T-helper 1 cell treated with Interleukin-12 subunit alpha and Interleukin-12 subunit beta and Interleukin-4 antibody, amounts not matched to agents 30 μg/mL and 1 μg/mL, for 36 hours (primary cell): ENCODE measurements around the gene MAFG.
"Not testable (repeated sequence)": the region's sequence is repeated elsewhere in the genome, so short reads cannot be mapped to it uniquely, and the experiment has no call there.

ENCODE experiments used
- H3K27ac Mint-ChIP-seq: one replicate; pipeline ENCODE4 v1.8.0; 2021; ENCODE audit warnings: mild to moderate bottlenecking, mixed read lengths
- H3K27me3 Mint-ChIP-seq: one replicate; pipeline ENCODE4 v1.8.0; 2021; ENCODE audit warnings: low read depth, mixed read lengths
- H3K36me3 Mint-ChIP-seq: one replicate; pipeline ENCODE4 v1.8.0; 2021; ENCODE audit warnings: low read depth, mixed read lengths
- H3K4me1 Mint-ChIP-seq: one replicate; pipeline ENCODE4 v1.8.0; 2021; ENCODE audit warnings: low read depth, mixed read lengths
- H3K4me3 Mint-ChIP-seq: one replicate; pipeline ENCODE4 v1.8.0; 2021; ENCODE audit warnings: mild to moderate bottlenecking, moderate library complexity, mixed read lengths
- H3K9me3 Mint-ChIP-seq: one replicate; pipeline ENCODE4 v1.8.0; 2021; ENCODE audit warnings: mixed read lengths

Gene MAFG

DNA sequence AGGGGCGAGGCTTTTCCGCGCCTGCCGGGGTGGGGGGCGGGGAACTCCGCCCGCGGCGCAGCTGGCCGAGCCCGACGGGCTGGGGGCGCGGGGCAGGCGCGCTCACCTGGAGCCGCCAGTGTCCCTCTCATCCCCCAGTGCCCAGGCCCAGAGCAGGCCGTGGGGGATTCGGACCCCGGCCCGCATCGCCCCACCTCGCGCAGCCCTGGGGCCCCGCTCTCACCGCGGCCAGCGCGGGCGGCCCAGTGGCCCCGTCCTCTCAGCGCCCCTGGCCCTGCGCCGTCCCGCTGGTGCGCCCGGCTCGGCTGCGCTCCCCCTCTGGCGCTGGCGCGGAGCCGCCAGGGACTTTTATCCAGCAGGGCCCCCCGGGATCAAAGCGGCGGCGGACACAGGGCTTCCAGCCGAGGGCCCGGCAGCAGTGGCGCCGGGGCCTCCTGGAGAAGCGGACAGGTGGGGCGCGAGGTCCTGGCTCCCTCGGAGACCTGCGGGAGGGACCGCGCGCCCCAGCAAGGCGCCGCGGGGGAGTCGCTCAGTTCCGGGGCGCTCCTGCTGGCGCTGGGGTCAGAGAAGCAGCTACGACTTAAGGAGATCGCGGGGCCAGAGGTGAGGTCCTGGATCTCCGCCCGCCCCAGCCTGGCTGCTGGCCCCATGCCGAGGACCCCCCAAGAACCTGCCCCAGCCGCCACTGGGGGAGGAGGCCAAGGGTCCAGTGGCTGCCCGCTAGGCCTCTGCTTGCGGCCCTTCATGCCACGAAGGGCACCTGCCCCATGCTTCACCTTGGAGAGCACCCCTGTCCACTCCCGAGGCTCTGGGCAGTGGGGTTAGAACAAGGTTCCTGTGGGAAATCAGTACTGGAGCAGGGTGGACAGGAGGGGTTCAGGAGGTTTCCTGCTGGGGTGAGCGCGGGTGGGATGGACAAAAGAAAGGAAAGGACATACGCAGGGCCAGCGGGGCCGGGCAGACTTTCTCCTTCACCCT is 34.3 kb upstream of the MAFG start:
- Mint-ChIP-seq H3K4me1 (no peaks in the 10 kb centered on the region), H3K27ac (no peak overlapping the region), H3K36me3 (no peaks in the 10 kb centered on the region), H3K4me3 (peak overlapping the region; percentile 17), H3K27me3 (peaks cover 51% of the 10 kb centered on the region), H3K9me3 (no peaks in the 10 kb centered on the region)

DNA sequence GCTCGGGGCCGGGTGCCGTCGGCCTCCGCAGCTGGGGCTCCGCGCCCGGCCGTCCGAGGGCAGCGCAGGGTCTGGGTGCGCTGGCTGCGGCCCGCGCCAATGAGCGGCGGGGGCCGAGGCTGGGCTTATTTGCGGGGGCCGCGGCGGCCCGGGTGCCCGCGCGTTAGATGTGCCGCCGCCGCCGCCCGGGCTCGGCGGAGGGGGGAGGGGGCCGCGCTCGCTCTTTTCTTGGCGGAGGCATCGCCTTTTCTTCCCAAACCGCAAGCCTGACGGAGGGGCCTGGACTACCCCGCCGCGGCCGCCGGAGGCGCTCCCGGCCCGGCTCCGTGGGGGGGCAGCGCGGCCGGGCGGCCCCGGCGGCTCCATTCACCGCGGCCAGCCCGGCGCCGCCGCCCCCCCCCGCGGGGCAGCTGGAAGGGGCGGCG is 33.6 kb upstream of the MAFG start, which contains the start of gene NOTUM:
Gene NOTUM (minus strand): TSS at position 101 of the 425 bp plus-strand sequence. CDS start 278 bp downstream, outside the sequence.
- H3K27me3 Mint-ChIP-seq = peaks cover 51% of the 10 kb centered on the region
- no peaks in the 10 kb centered on the region for H3K9me3 Mint-ChIP-seq
- H3K4me1 Mint-ChIP-seq = no peaks in the 10 kb centered on the region
- no peaks in the 10 kb centered on the region for H3K36me3 Mint-ChIP-seq
- H3K27ac Mint-ChIP-seq = no peak within 1 kb of the TSS
- no peak within 1 kb of the TSS for H3K4me3 Mint-ChIP-seq

DNA sequence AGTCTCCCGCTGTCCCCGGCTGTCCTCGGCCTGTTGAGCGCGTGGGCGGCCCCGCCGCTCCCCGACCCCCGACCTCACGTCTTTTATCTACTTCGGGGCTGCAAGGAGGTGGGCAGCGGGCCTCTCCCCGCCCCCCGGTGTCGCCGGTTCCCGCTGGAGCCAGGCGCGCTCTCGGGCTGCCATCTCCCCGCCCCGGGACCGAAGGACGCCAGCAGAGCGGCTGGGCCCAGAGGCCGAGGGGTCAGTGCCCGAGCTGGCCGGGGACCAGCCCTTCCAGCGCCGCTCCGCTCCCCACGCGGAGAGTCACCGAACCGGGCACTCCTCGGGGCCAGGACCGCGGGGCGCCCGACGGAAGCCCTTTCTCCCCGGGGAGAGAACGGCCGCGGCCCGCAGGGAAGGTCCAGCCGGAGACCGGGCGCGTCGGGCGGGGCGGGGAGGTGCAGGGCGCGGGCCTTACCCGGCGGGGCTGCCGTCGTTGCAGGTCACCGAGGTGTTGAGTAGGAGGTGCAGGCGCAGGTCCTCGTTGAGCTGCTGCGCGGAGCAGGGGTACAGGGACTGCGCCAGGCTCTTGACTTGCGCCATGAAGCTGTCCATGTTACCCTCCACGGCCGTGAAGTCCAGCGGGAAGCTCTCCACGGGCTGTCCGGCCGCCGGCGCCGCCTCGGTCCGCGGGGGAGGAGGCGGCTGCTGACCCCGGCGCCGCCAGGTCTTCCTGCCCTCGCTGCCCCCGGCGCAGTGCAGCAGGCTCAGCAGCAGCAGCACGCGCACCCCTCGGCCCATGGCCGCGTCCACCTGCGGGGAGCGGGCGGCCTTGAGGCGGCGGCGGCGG is 32.8 kb upstream of the MAFG start:
- peaks cover 51% of the 10 kb centered on the region for H3K27me3 Mint-ChIP-seq
- no peaks in the 10 kb centered on the region for H3K9me3 Mint-ChIP-seq
- no peaks in the 10 kb centered on the region for H3K4me1 Mint-ChIP-seq
- H3K36me3 Mint-ChIP-seq = no peaks in the 10 kb centered on the region
- no peak overlapping the region for H3K27ac Mint-ChIP-seq
- no peak overlapping the region for H3K4me3 Mint-ChIP-seq

DNA sequence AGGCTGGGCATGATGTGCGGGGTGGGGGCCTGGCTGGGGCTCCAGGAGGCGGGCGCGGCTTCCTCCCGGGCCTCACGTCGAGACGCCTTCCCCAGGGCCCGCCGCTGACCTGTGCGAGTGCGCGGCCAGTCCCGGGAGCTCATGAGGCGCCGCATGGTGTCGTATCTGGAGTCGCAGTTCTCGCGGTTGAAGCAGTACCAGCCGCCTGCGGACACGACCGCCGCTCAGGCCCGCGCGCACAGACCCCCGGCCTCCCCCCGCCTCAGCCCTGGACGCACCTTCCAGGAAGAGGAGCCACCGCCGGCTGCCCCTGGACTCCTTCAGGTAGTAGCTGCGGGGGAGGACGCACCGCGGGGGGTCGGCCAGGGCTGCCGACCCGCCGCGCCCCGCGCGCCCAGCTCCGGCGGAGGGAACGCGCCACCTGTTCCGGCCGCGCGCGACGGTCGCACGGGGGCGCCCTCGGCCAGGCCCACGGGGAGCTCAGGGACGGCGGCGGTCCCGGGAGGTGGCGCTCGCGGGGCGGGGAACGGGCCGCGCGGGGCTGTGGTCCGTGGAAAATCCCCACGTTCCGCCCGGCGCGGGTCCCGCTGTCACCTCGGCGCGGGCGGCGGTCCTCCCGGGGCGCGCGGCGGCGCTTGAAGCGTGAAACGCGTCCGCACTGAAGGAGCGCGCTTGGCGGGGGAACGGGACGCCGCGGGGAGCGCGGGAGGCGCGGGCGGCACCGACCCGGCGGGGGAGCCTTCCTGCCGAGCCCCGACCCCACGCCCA is 32.0 kb upstream of the MAFG start:
- peak overlapping the region; percentile 51 for H3K4me3 Mint-ChIP-seq
- no peaks in the 10 kb centered on the region for H3K9me3 Mint-ChIP-seq
- no peaks in the 10 kb centered on the region for H3K36me3 Mint-ChIP-seq
- H3K4me1 Mint-ChIP-seq = no peaks in the 10 kb centered on the region
- H3K27me3 Mint-ChIP-seq = peaks cover 46% of the 10 kb centered on the region
- H3K27ac Mint-ChIP-seq = no peak overlapping the region

DNA sequence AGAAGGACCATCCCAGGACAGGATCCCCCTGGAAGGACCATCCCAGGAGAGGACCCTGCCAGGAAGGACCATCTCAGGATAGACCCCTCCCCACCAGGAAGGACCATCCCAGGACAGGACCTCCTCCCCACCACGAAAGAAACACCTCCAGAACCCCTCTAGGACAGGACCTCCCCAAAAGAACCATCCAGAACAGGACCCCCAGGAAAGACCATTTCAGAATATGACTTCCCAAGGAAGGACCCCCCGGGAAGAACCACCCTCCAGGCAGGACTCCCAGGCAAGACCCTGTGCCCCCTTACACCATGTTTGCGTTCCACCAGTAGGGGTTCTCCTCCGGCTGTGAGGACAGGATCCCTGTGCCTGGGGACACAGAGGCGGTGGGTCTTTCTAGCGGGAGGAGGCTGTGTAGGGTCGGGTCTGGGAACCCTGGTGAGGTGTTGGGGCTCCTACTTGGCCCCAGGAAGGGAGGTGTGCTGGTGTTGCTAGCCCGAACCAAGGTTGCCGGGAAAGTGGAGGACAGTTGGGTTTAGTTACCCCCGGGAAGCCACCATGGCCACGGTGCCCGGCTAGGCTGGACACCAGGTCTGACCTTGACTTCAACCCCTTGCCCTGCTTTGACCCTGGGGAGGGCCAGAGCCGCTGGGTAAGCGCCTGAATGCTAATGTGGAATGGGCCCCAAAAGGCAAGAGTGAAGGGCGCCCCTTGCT is 31.3 kb upstream of the MAFG start:
- peaks cover 38% of the 10 kb centered on the region for H3K27me3 Mint-ChIP-seq
- H3K27ac Mint-ChIP-seq = no peak overlapping the region
- no peaks in the 10 kb centered on the region for H3K9me3 Mint-ChIP-seq
- no peaks in the 10 kb centered on the region for H3K36me3 Mint-ChIP-seq
- H3K4me3 Mint-ChIP-seq = peak overlapping the region; percentile 51
- H3K4me1 Mint-ChIP-seq = no peaks in the 10 kb centered on the region

DNA sequence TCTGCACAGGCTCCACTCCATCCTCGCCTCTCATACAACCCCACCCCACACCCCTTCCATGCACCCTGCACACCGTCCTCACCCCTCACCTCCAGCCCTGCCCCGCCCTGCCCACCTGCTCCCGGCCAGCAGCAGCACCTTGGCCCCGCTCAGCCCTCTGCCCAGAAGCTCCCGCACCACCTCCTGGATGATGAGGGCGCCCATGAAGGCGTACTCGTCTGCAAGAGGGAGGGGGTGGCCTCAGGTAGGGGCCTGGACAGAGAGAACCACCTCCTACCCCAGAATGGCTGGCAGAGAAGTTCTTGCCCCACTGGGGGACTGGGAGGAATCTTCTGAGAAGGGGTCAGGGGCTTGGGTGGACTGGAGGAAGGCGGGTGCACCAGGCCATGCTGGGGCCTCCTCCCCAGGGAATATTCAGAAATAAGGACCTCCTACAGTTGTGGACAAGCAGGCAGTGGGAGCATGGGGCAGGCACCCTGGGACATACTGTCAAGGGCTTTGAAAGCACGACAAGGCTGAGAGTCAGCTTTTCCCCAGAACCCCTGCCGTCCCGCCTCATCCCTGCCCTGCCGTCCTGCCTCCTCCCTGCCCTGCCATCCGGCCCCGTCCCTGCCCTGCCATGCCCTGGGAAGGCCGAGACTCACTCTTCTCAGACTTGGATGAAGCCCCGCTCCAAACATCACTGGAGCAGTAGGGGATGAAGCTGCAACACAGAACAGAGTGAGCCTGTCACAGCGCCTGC is 30.3 kb upstream of the MAFG start:
- Mint-ChIP-seq H3K36me3 (no peaks in the 10 kb centered on the region), H3K4me3 (peak overlapping the region; percentile 22), H3K27ac (no peak overlapping the region), H3K27me3 (peaks cover 29% of the 10 kb centered on the region), H3K9me3 (no peaks in the 10 kb centered on the region), H3K4me1 (no peaks in the 10 kb centered on the region)

DNA sequence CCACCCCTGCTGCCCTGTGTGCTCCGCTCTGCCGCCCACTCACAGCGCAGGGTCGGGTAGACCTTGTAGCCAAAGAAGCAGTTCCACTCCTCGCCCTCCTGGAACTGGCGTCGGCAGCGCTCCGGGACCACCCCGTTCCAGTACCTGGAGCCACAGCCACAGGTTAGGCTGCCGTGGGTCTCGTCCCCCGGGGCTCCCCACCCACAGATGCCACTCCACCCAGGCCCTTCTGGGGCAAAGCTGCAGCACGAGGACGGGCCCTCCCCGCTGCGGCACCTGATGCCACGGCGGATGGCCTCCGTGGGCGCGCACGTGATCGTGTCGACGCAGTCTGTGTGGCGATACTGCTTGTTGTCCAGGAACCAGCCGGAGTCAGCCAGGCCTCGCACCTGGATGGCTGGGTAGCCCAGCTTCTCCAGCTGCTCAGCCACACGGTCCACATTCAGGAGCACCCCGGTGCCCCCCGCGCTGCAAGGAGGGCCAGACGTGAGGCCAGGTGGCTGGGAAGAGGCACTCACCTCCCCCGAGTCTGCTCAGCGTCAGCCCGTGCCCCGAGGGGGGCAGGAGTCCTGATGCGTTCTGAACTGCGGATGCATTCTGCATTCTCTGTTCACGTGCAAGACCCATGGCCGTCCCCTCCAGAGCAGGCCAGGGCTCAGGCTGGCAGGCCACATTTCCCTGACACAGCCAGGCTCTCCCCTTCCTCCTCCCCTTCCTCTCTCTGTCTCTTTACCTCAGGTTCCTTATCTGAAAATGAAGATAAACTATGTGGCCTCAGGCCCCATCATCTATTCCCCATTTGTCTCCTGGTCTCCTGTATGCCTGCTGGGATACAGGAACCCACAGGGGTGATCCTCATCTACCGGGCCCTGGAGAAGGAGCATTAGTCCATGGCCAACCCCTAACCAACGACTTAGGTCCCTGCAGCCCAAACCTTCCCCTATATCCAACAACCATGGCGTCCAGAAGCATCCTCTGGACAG is 29.4 kb upstream of the MAFG start:
- no peaks in the 10 kb centered on the region for H3K4me1 Mint-ChIP-seq
- no peak overlapping the region for H3K4me3 Mint-ChIP-seq
- H3K27ac Mint-ChIP-seq = no peak overlapping the region
- H3K9me3 Mint-ChIP-seq = no peaks in the 10 kb centered on the region
- H3K36me3 Mint-ChIP-seq = no peaks in the 10 kb centered on the region
- peaks cover 21% of the 10 kb centered on the region for H3K27me3 Mint-ChIP-seq

DNA sequence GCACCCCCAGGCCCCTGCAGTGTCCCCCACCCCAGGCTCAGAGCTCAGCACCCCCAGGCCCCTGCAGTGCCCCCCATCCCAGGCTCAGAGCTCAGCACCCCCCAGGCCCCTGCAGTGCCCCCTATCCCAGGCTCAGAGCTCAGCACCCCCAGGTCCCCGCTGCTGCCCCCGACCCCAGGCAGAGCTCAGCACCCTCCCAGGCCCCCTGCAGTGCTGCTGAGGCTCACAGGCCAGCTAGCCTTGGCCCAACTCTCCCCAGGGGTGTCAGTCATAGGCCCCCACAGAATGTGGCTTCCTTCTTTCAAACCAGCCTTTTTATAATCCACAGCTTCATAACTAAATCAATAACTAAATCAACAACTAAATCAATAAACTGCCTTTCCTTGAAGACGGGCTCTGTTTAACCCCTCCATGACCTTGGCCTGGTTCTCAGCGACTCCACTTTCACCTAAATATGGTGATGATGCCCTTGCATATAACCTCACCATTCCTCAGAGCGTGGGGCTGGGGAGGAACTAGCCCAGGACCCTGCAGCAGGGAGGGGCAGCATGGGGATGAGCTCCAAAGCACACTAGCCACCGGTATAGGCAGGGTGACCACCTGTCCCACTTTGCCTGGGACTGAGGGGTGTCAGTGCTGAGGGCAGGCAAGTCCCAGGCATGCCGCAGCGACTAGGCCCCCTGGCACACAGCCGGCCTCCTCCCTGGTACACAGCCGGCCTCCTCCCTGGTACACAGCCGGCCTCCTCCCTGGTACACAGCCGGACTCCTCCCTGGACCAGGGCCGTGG is 28.4 kb upstream of the MAFG start:
- Mint-ChIP-seq H3K36me3 (no peaks in the 10 kb centered on the region), H3K27ac (no peak overlapping the region), H3K4me1 (no peaks in the 10 kb centered on the region), H3K4me3 (no peak overlapping the region), H3K27me3 (peaks cover 24% of the 10 kb centered on the region), H3K9me3 (no peaks in the 10 kb centered on the region)

DNA sequence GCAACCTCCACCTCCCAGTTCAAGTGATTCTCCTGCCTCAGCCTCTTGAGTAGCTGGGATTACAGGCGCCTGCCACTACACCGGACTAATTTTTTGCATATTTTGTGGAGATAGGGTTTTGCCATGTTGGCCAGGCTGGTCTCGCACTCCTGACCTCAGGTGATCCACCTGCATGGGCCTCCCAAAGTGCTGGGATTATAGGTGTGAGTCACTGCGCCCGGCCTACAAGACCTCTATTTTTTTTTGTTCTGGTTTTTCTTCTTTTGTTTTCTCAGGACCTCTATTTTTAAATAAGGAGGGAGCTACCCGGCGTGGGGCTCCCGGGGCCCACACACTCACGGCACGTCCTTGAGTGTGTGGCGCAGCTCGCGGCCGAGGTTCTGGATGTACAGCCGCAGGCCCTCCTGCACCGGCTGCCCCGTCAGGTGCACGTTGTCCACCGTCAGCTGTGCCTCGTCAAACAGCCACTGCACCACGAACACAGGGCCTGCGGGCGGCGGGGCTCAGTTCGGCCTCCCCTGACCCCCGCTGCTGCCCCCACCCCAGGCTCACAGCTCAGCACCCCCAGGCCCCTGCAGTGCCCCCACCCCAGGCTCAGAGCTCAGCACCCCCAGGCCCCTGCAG is 27.6 kb upstream of the MAFG start:
- H3K9me3 Mint-ChIP-seq = no peaks in the 10 kb centered on the region
- no peaks in the 10 kb centered on the region for H3K36me3 Mint-ChIP-seq
- peaks cover 28% of the 10 kb centered on the region for H3K27me3 Mint-ChIP-seq
- no peaks in the 10 kb centered on the region for H3K4me1 Mint-ChIP-seq
- H3K4me3 Mint-ChIP-seq = no peak overlapping the region
- H3K27ac Mint-ChIP-seq = no peak overlapping the region

DNA sequence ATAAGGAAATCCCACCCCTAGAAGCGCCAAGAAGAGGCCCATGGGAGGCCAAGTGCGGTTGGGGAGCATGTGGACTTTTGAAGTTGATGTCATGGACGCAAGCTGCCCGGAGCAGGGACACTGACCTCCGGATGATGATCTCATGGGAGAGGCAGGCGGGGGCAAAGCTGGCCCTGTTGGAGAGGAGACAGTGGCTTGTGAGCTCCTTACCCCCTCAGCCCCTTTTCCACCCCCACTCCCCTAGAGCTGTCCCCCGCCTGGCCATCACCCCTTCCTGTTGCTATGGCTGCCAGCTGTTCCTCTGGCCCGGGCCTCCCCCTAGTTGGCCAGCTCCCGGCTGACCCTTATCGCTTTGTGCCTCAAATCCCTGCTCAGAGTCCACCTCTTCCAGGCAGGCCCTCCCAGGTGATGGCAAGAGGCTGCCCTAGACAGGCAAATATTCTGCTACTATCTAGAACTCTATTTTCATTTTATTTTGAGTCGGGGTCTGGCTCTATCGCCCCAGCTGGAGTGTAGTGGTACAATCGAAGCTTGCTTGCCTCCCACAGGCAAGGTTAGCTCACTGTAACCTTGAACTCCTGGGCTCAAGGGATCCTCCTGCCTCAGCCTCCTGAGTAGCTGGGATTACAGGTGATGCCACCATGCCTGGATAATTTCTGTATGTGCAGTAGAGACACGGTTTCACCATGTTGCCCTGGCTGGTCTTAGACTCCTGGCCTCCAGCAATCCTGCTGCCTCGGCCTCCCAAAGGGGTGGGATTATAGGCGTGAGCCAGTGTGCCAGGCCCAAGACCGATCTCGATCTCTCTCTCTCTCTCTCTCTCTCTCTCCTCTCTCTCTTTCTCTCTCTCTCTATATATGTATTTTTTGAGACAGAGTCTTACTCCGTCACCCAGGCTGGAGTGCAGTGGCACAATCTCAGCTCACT is 26.9 kb upstream of the MAFG start:
- H3K27me3 Mint-ChIP-seq = peaks cover 28% of the 10 kb centered on the region
- no peak overlapping the region for H3K4me3 Mint-ChIP-seq
- H3K27ac Mint-ChIP-seq = no peak overlapping the region
- H3K9me3 Mint-ChIP-seq = no peaks in the 10 kb centered on the region
- no peaks in the 10 kb centered on the region for H3K36me3 Mint-ChIP-seq
- H3K4me1 Mint-ChIP-seq = no peaks in the 10 kb centered on the region

DNA sequence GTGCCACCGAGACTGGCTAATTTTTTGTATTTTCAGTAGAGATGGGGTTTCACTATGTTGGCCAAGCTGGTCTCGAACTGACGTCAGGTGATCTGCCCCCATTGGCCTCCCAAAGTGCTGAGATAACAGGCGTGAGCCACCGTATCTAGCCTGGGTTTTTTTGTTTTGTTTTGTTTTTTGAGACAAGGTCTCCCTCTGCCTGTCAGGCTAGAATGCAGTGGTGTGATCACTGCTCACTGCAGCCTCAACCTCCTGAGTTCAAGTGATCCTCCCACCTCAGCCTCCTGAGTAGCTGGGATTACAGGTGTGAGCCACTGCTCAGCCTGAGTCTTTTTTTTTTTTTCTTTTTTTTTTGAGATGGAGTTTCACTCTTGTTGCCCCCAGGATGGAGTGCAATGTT is 25.9 kb upstream of the MAFG start:
- not testable (repeated sequence) for H3K4me1 Mint-ChIP-seq, H3K27ac Mint-ChIP-seq, H3K4me3 Mint-ChIP-seq, H3K9me3 Mint-ChIP-seq, H3K36me3 Mint-ChIP-seq
- peaks cover 20% of the 10 kb centered on the region for H3K27me3 Mint-ChIP-seq
